ENCODE measurements around the gene HLA-DOB. TPM values are rescaled to one million over a fixed set of nuclear protein-coding genes. Genes with fewer than 3 reads are reported as not detected.

Gene HLA-DOB
- total and polyA plus RNA-seq, 8 donors: 0.24 to 2.8 (median 0.57) TPM

GRCh38 chr6:32847004-32847403, 30.2 kb upstream of the HLA-DOB start:
- Histone ChIP-seq H3K9me3 (no peaks in the 10 kb centered on the region), H3K36me3 (peaks cover 0 to 80% of the 10 kb centered on the region in 2 donors), H3K4me1 (peaks cover 20 to 85% of the 10 kb centered on the region in 2 donors), H3K27me3 (no peaks in the 10 kb centered on the region), H3K4me3 (no peak overlapping the region), H3K27ac (peak overlapping the region in 1 of 2 donors; percentile 1)
- DNase-seq (no peak), ATAC-seq (no peak)
- no peak for TF ChIP-seq CTCF (IDR thresholded peaks at IDR 0.05)
- intact Hi-C loops (cut with DNase I): no loop called here

- Histone ChIP-seq H3K4me3 (peak overlapping the region in 1 of 2 donors; percentile 96), H3K27me3 (no peaks in the 10 kb centered on the region), H3K27ac (peak overlapping the region; percentile 97 to 98), H3K36me3 (peaks cover 4 to 80% of the 10 kb centered on the region in 2 donors), H3K9me3 (no peaks in the 10 kb centered on the region), H3K4me1 (peaks cover 18 to 85% of the 10 kb centered on the region in 2 donors)
- ATAC-seq (no peak), DNase-seq (peak in 2 of 4 donors; percentile 60 to 83)
- TF ChIP-seq CTCF (IDR thresholded peaks at IDR 0.05): no peak
- intact Hi-C loops (cut with DNase I): no loop called here
Measured at GRCh38 chr6:32845384-32845884, 28.6 kb upstream of the HLA-DOB start.

GRCh38 chr6:32844839-32845383, 28.1 kb upstream of the HLA-DOB start:
- Histone ChIP-seq H3K27me3 (no peaks in the 10 kb centered on the region), H3K4me3 (peak overlapping the region; percentile 83 to 96), H3K4me1 (peaks cover 18 to 85% of the 10 kb centered on the region in 2 donors), H3K27ac (peak overlapping the region; percentile 97 to 98), H3K36me3 (peaks cover 4 to 79% of the 10 kb centered on the region in 2 donors), H3K9me3 (no peaks in the 10 kb centered on the region)
- intact Hi-C loops (cut with DNase I): no loop called here
- no peak for DNase-seq
- ATAC-seq: no peak
- TF ChIP-seq CTCF (IDR thresholded peaks at IDR 0.05): no peak

- ATAC-seq: peak; percentile 96
- H3K27me3 ChIP-seq: no peaks in the 10 kb centered on the region
- intact Hi-C loops (cut with DNase I): no loop called here
Measured at GRCh38 chr6:32843979-32844838, 27.4 kb upstream of the HLA-DOB start, which contains the start of gene PSMB8. Gene PSMB8, minus strand, starts transcription at chr6:32844047. Its CDS starts 51 bp downstream, at chr6:32843996.

More at GRCh38 chr6:32843979-32844838, 27.4 kb upstream of the HLA-DOB start, which contains the start of gene PSMB8:
- Histone ChIP-seq H3K4me1 (peaks cover 18 to 85% of the 10 kb centered on the region in 2 donors), H3K36me3 (peaks cover 4 to 72% of the 10 kb centered on the region in 2 donors), H3K9me3 (no peaks in the 10 kb centered on the region), H3K27ac (peak within 1 kb of the TSS; percentile 97 to 98), H3K4me3 (peak within 1 kb of the TSS; percentile 83 to 96)
- peak; percentile 93 to 98 (median 96) for DNase-seq
- no peak for TF ChIP-seq CTCF (IDR thresholded peaks at IDR 0.05)
